ENCODE measurements around the gene LRBA.

DNA sequence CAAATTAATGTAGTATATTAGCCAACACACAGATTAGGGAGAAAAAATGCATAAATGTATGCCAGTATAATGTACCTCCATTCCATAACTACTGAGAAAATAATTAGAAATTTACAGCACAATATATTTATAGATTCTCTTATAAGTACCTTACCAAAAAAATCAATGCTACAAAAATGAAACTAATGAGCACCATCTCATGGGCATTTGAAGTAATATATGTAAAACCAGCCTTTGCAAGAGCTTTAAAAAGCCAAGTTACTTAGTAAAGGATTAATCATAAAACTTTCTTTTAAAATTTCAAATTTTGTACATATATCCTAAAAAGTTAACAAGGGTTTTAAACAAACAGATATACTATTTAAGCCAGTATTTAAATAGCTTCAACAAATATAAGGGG lies 43.2 kb downstream of the LRBA start:
- no peak for TF ChIP-seq NFE2L1 (CRISPR knock-in tag; IDR thresholded peaks at IDR 0.05)
- TF ChIP-seq CTCF (IDR thresholded peaks at IDR 0.05): no peak
- no peak for TF ChIP-seq NR3C1 (CRISPR knock-in tag; conservative IDR thresholded peaks at IDR 0.05; ENCODE audit: low read depth)
- TF ChIP-seq, protein P1, sequence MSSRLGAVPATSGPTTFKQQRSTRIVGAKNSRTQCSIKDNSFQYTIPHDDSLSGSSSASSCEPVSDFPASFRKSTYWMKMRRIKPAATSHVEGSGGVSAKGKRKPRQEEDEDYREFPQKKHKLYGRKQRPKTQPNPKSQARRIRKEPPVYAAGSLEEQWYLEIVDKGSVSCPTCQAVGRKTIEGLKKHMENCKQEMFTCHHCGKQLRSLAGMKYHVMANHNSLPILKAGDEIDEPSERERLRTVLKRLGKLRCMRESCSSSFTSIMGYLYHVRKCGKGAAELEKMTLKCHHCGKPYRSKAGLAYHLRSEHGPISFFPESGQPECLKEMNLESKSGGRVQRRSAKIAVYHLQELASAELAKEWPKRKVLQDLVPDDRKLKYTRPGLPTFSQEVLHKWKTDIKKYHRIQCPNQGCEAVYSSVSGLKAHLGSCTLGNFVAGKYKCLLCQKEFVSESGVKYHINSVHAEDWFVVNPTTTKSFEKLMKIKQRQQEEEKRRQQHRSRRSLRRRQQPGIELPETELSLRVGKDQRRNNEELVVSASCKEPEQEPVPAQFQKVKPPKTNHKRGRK (CRISPR knock-in tag; IDR thresholded peaks at IDR 0.05; ENCODE audit: borderline replicate concordance): no peak
- TF ChIP-seq NR1H2 (CRISPR knock-in tag; IDR thresholded peaks at IDR 0.05): no peak
- TF ChIP-seq CREM (CRISPR knock-in tag; IDR thresholded peaks at IDR 0.05): no peak
- TF ChIP-seq, protein P2, sequence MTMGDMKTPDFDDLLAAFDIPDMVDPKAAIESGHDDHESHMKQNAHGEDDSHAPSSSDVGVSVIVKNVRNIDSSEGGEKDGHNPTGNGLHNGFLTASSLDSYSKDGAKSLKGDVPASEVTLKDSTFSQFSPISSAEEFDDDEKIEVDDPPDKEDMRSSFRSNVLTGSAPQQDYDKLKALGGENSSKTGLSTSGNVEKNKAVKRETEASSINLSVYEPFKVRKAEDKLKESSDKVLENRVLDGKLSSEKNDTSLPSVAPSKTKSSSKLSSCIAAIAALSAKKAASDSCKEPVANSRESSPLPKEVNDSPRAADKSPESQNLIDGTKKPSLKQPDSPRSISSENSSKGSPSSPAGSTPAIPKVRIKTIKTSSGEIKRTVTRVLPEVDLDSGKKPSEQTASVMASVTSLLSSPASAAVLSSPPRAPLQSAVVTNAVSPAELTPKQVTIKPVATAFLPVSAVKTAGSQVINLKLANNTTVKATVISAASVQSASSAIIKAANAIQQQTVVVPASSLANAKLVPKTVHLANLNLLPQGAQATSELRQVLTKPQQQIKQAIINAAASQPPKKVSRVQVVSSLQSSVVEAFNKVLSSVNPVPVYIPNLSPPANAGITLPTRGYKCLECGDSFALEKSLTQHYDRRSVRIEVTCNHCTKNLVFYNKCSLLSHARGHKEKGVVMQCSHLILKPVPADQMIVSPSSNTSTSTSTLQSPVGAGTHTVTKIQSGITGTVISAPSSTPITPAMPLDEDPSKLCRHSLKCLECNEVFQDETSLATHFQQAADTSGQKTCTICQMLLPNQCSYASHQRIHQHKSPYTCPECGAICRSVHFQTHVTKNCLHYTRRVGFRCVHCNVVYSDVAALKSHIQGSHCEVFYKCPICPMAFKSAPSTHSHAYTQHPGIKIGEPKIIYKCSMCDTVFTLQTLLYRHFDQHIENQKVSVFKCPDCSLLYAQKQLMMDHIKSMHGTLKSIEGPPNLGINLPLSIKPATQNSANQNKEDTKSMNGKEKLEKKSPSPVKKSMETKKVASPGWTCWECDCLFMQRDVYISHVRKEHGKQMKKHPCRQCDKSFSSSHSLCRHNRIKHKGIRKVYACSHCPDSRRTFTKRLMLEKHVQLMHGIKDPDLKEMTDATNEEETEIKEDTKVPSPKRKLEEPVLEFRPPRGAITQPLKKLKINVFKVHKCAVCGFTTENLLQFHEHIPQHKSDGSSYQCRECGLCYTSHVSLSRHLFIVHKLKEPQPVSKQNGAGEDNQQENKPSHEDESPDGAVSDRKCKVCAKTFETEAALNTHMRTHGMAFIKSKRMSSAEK (CRISPR knock-in tag; IDR thresholded peaks at IDR 0.05; ENCODE audit: borderline replicate concordance): no peak
- TF ChIP-seq JAZF1 (CRISPR knock-in tag; IDR thresholded peaks at IDR 0.05): no peak
- no peak for TF ChIP-seq TEAD4 (CRISPR knock-in tag; IDR thresholded peaks at IDR 0.05)
- TF ChIP-seq ZBTB21 (CRISPR knock-in tag; IDR thresholded peaks at IDR 0.05; ENCODE audit: borderline replicate concordance): no peak
- TF ChIP-seq, protein P3, sequence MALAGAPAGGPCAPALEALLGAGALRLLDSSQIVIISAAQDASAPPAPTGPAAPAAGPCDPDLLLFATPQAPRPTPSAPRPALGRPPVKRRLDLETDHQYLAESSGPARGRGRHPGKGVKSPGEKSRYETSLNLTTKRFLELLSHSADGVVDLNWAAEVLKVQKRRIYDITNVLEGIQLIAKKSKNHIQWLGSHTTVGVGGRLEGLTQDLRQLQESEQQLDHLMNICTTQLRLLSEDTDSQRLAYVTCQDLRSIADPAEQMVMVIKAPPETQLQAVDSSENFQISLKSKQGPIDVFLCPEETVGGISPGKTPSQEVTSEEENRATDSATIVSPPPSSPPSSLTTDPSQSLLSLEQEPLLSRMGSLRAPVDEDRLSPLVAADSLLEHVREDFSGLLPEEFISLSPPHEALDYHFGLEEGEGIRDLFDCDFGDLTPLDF (CRISPR knock-in tag; IDR thresholded peaks at IDR 0.05): no peak
- TF ChIP-seq ATF3 (CRISPR knock-in tag; conservative IDR thresholded peaks at IDR 0.05): no peak
- TF ChIP-seq PREB (CRISPR knock-in tag; IDR thresholded peaks at IDR 0.05; ENCODE audit: borderline replicate concordance): no peak
